A549 (cell line): ENCODE measurements around the gene RERE. TPM values are rescaled to one million over a fixed set of nuclear protein-coding genes. Genes with fewer than 3 reads are reported as not detected.
"Not testable (repeated sequence)": the region's sequence is repeated elsewhere in the genome, so short reads cannot be mapped to it uniquely, and the experiment has no call there.

Source experiments
- ATAC-seq, 2 experiments: fragments of 200-7000 bp in 1 of 2; fragments of >200 bp in 1 of 2; cut with Nextera tagmentation in 1 of 2; cut with Tn5 transposase in 1 of 2; 3 replicates each; pipeline versions ENCODE4 v1.8.0 to v1.9.1; 2018 to 2020; ENCODE audit warnings: mild to moderate bottlenecking in 1 of 2, moderate library complexity in 1 of 2
- CTCF ChIA-PET: fragments of 300-600 bp; sonication (Branson Sonifier 250); formaldehyde crosslinking; extraction: SDS; loops from one replicate; lab custom pipeline; 2021; ENCODE audit warnings: antibody characterized with exemption, inconsistent platforms; lab: Yijun Ruan, JAX
- POLR2A ChIA-PET: fragments of 350-600 bp; formaldehyde crosslinking; extraction: SDS; loops from one replicate; lab custom pipeline; 2021; ENCODE audit warnings: antibody characterized with exemption, inconsistent platforms; lab: Yijun Ruan, JAX
- DNase-seq, 2 experiments: peaks; one replicate each; pipeline versions ENCODE4 v3.0.0 to v3.0.0-alpha.2; 2011 to 2016; ENCODE audit warnings: low read depth in 1 of 2, low spot score in 1 of 2
- FAIRE-seq: peaks from 2 replicates; lab custom pipeline; 2011; peaks lifted over from hg19 to GRCh38; lab: Jason Lieb, UNC
- H3K27ac ChIP-seq, 2 experiments: fragments of >200 bp; sonication (Bioruptor Twin); formaldehyde crosslinking; 3 replicates each; pipeline ENCODE4 v1.5.1; 2016 to 2017
- H3K4me1 ChIP-seq: fragments of >200 bp; sonication (Bioruptor Twin); formaldehyde crosslinking; 3 replicates; pipeline ENCODE4 v1.6.1; 2016
- H3K4me2 ChIP-seq: fragments of >200 bp; sonication (Bioruptor Twin); formaldehyde crosslinking; 3 replicates; pipeline ENCODE4 v1.6.1; 2016
- H3K4me3 ChIP-seq: fragments of >200 bp; sonication (Bioruptor Twin); formaldehyde crosslinking; 3 replicates; pipeline ENCODE4 v1.5.1; 2016
- H3K9me3 ChIP-seq: fragments of >200 bp; sonication (Bioruptor Twin); formaldehyde crosslinking; 3 replicates; pipeline ENCODE4 v1.6.1; 2016
- BHLHE40 ChIP-seq: IDR thresholded peaks from 2 replicates; pipeline ENCODE4 v1.6.1; 2012; ENCODE audit warnings: low read depth, low read length, inconsistent platforms
- CBX2 ChIP-seq: fragments of 200-600 bp; sonication (generic); IDR thresholded peaks from 2 replicates; pipeline ENCODE4 v1.6.1; 2016; ENCODE audit warnings: low read depth, mild to moderate bottlenecking, borderline replicate concordance
- CHD2 ChIP-seq: fragments of 150-350 bp; IDR thresholded peaks from 2 replicates; pipeline ENCODE4 v1.6.1; 2014; ENCODE audit warnings: low read length; ENCODE audit not compliant: partially characterized antibody
- EHF ChIP-seq: fragments of 250-450 bp; sonication (Bioruptor Pico); IDR thresholded peaks from 2 replicates; pipeline ENCODE4 v1.5.0; 2020; ENCODE audit warnings: mild to moderate bottlenecking
- EP300 ChIP-seq, 2 experiments: fragments of >200 bp; sonication (Bioruptor Twin); formaldehyde crosslinking; IDR thresholded peaks; 2 replicates in 1 of 2; 3 replicates in 1 of 2; pipeline ENCODE4 v1.6.1; 2016 to 2017
- ESRRA ChIP-seq: fragments of 150-350 bp; IDR thresholded peaks from 2 replicates; pipeline ENCODE4 v1.6.1; 2014; ENCODE audit warnings: mild to moderate bottlenecking, low read length, borderline replicate concordance
- FOSL2 ChIP-seq, 2 experiments: fragments of 450-650 bp in 1 of 2; fragments of >200 bp in 1 of 2; sonication (Bioruptor Twin) in 1 of 2; formaldehyde crosslinking; IDR thresholded peaks; 2 replicates each; pipeline versions ENCODE4 v1.5.0 to v1.6.1; 2016 to 2020; ENCODE audit warnings: mild to moderate bottlenecking in 1 of 2, moderate library complexity in 1 of 2
- HES2 ChIP-seq: fragments of >200 bp; sonication (Bioruptor Twin); formaldehyde crosslinking; IDR thresholded peaks from 2 replicates; pipeline ENCODE4 v1.6.1; 2016
- HEYL ChIP-seq: fragments of 250-450 bp; sonication (Bioruptor Pico); IDR thresholded peaks from 2 replicates; pipeline ENCODE4 v1.8.0; 2021; ENCODE audit warnings: mild to moderate bottlenecking, moderate library complexity
- KDM1A ChIP-seq: fragments of 200-600 bp; sonication (generic); IDR thresholded peaks from 2 replicates; pipeline ENCODE4 v1.6.1; 2016; ENCODE audit warnings: low read depth, mild to moderate bottlenecking
- MYC ChIP-seq: IDR thresholded peaks from 2 replicates; pipeline ENCODE4 v1.6.1; 2012; ENCODE audit warnings: mild to moderate bottlenecking, inconsistent platforms, low read length, improper control_type of control experiment, borderline replicate concordance
- POLR2A ChIP-seq: IDR thresholded peaks from 2 replicates; pipeline ENCODE4 v1.6.1; 2012; ENCODE audit warnings: mild to moderate bottlenecking, low read length
- RCOR1 ChIP-seq: fragments of 150-350 bp; IDR thresholded peaks from 2 replicates; pipeline ENCODE4 v1.6.1; 2014; ENCODE audit warnings: antibody characterized with exemption, low read length, low read depth
- REST ChIP-seq: fragments of 200-600 bp; sonication (generic); IDR thresholded peaks from 2 replicates; pipeline ENCODE4 v1.6.1; 2016; ENCODE audit warnings: antibody characterized with exemption, mild to moderate bottlenecking, moderate library complexity
- RNF2 ChIP-seq: fragments of 200-600 bp; sonication (generic); IDR thresholded peaks from 2 replicates; pipeline ENCODE4 v1.6.1; 2016; ENCODE audit warnings: low read depth, mild to moderate bottlenecking, antibody characterized with exemption, moderate library complexity, borderline replicate concordance
- SREBF2 ChIP-seq: fragments of 450-650 bp; IDR thresholded peaks from 2 replicates; pipeline ENCODE4 v1.6.1; 2014; ENCODE audit warnings: mild to moderate bottlenecking, moderate library complexity
- TP53 ChIP-seq: fragments of 250-450 bp; sonication (Bioruptor Pico); IDR thresholded peaks from 2 replicates; pipeline ENCODE4 v1.5.0; 2021; ENCODE audit warnings: mild to moderate bottlenecking, moderate library complexity
- ZSCAN20 ChIP-seq: fragments of 250-450 bp; sonication (Bioruptor Pico); IDR thresholded peaks from 2 replicates; pipeline ENCODE4 v1.8.0; 2022; ENCODE audit warnings: mild to moderate bottlenecking, moderate library complexity
- WGBS: methylation state at CpG from one replicate; pipeline ENCODE4 v1.1.6; 2017; ENCODE audit errors: missing lambda C conversion rate; 5-methylcytosine and 5-hydroxymethylcytosine counted together
- polyA plus RNA-seq, 4 experiments: library from polyadenylated mRNA; depleted of rRNA in 3 of 4; stranded (reverse); fragments of >200 nt; fragmentation: RNase III in 1 of 4; extraction: RNeasy Plus Mini Kit Qiagen cat#74134 plus additional on column Dnase treatment in 1 of 4; gene quantifications; 2 replicates in 3 of 4; 3 replicates in 1 of 4; pipeline ENCODE4 v1.2.3, GENCODE V29; 2011 to 2017
- TF ChIP-seq, protein P1 (sequence below): fragments of >200 bp; sonication (Bioruptor Twin); formaldehyde crosslinking; IDR thresholded peaks from 3 replicates; pipeline ENCODE4 v1.6.1; 2016
- TF ChIP-seq, protein P2 (sequence below): IDR thresholded peaks from 2 replicates; pipeline ENCODE4 v1.6.1; 2012

The RERE gene
- polyA plus RNA-seq, 2 of the 4 experiments (the other 2 are of a cell fraction), result 12.6 to 28.6 TPM

- no peak for TF ChIP-seq ESRRA
- no peak for TF ChIP-seq HEYL
- TF ChIP-seq, protein P1, sequence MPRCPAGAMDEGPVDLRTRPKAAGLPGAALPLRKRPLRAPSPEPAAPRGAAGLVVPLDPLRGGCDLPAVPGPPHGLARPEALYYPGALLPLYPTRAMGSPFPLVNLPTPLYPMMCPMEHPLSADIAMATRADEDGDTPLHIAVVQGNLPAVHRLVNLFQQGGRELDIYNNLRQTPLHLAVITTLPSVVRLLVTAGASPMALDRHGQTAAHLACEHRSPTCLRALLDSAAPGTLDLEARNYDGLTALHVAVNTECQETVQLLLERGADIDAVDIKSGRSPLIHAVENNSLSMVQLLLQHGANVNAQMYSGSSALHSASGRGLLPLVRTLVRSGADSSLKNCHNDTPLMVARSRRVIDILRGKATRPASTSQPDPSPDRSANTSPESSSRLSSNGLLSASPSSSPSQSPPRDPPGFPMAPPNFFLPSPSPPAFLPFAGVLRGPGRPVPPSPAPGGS, result no peak
- no peak for TF ChIP-seq POLR2A
Measured at GRCh38 chr1:8787218-8787617, 30.2 kb downstream of the RERE start (continued).

DNA sequence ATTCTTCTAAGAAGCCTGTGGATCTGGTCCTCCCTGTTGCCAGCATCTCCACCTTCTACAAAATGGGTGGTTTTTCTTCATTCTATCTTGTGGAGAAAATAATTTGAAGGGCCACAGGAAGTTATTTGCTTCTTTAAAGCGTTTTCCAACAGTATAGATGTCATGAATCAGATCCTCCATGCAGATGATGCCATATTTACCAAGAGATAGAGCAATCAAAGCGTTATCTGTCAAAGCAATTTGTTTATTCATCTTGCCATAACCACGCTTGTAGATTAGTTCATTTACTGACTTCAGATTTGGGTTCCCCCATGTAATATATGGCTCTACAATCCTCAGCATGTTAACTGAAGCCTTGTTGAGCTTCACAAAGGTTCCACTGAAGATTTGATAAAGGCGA lies 31.2 kb downstream of the RERE start:
- CTCF ChIA-PET, POLR2A ChIA-PET, DNase-seq, H3K4me3 ChIP-seq, FAIRE-seq, H3K9me3 ChIP-seq, H3K4me1 ChIP-seq, ATAC-seq, H3K27ac ChIP-seq, H3K4me2 ChIP-seq: not testable (repeated sequence)
- 87% methylated on average over 4 of the region's 4 CpGs for WGBS

DNA sequence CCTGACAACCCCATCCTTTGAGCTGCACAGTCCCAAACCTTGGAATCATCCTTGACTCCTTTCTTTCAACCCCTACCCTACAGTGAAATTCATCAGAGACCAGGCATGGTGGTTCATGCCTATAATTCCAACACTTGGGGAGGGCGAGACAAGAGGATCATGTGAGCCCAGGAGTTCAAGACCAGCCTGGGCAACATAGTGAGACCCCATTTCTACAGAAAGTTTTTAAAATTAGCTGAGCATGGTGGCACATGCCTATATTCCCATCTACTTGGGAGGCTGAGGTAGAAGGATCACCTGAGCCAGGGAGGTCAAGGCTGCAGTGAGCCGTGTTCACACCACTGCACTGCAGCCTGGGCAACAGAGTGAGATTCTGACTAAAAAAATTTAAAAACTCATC lies 34.5 kb downstream of the RERE start:
- Histone ChIP-seq H3K27ac (no peak overlapping the region), H3K9me3 (no peaks in the 10 kb centered on the region), H3K4me2 (no peak overlapping the region), H3K4me3 (no peak overlapping the region), H3K4me1 (peaks cover 3% of the 10 kb centered on the region; the same call in 2 of the 3 replicates)
- ChIA-PET CTCF (no interaction called here), POLR2A (no interaction called here)
- FAIRE-seq (no peak), DNase-seq (no peak), ATAC-seq (no peak)
- 89% methylated on average over 2 of the region's 2 CpGs for WGBS
- TF ChIP-seq, protein P1, result no peak
- no peak for TF ChIP-seq SREBF2
- TF ChIP-seq BHLHE40, result no peak
- TF ChIP-seq, protein P2, sequence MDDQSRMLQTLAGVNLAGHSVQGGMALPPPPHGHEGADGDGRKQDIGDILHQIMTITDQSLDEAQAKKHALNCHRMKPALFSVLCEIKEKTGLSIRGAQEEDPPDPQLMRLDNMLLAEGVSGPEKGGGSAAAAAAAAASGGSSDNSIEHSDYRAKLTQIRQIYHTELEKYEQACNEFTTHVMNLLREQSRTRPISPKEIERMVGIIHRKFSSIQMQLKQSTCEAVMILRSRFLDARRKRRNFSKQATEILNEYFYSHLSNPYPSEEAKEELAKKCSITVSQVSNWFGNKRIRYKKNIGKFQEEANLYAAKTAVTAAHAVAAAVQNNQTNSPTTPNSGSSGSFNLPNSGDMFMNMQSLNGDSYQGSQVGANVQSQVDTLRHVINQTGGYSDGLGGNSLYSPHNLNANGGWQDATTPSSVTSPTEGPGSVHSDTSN, result no peak
- no peak for TF ChIP-seq RCOR1
- TF ChIP-seq POLR2A, result no peak
- no peak for TF ChIP-seq MYC
- TF ChIP-seq ESRRA, result no peak
- no peak for TF ChIP-seq EP300 (IDR thresholded peaks at IDR 0.05)
- TF ChIP-seq ZSCAN20 (CRISPR knock-in tag), result no peak
- TF ChIP-seq KDM1A, result no peak
- no peak for TF ChIP-seq REST
- TF ChIP-seq TP53 (CRISPR knock-in tag), result no peak
- no peak for TF ChIP-seq CHD2
- no peak for TF ChIP-seq EHF
- TF ChIP-seq FOSL2 (IDR thresholded peaks at IDR 0.05), result no peak
- TF ChIP-seq FOSL2 (CRISPR knock-in tag; IDR thresholded peaks at IDR 0.05), result no peak
- TF ChIP-seq HES2, result no peak
- no peak for TF ChIP-seq CBX2
- no peak for TF ChIP-seq RNF2
